Prostate gland (tissue), 2 donors: Measurements from ENCODE around the gene MCCC2.

Source experiments
- POLR2A ChIP-seq: fragments of 450-650 bp; IDR thresholded peaks from one replicate; pipeline ENCODE4 v1.6.1; 2016; ENCODE audit warnings: antibody characterized with exemption, mild to moderate bottlenecking
- POLR2AphosphoS5 ChIP-seq: sonication (generic); formaldehyde crosslinking; IDR thresholded peaks from one replicate; pipeline ENCODE4 v1.6.1; 2017; ENCODE audit warnings: antibody characterized with exemption
- TF ChIP-seq, protein P1 (sequence below), 4 experiments: fragments of 200-600 bp in 2 of 4; fragments of 450-650 bp in 2 of 4; sonication (generic) in 2 of 4; IDR thresholded peaks; 1 replicate in 3 of 4; 2 replicates in 1 of 4; pipeline ENCODE4 v1.5.1; 2016 to 2019; ENCODE audit warnings: antibody characterized with exemption in 4 of 4, mild to moderate bottlenecking in 2 of 4, moderate library complexity in 2 of 4

DNA sequence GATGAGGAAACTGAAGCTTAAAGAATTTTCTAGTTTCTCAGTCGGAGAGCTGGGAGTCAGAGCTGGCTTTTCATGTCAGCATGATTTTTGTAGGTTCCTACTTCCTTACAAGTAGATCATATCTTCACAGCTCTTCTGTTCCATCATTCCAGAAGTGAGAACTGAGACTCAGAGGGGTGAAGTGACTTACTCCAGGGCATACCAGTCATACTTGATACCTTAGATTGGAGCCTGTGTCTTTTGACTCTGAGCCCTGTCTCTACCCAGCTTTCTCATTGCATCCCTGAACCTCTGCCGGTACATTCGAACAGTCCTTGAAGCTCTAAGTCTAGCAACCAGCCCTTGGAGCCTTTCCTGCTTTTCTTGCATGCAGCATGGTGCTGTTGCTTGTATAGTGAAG lies 53.3 kb downstream of the MCCC2 start:
- TF ChIP-seq POLR2AphosphoS5: no peak
- TF ChIP-seq, protein P1, sequence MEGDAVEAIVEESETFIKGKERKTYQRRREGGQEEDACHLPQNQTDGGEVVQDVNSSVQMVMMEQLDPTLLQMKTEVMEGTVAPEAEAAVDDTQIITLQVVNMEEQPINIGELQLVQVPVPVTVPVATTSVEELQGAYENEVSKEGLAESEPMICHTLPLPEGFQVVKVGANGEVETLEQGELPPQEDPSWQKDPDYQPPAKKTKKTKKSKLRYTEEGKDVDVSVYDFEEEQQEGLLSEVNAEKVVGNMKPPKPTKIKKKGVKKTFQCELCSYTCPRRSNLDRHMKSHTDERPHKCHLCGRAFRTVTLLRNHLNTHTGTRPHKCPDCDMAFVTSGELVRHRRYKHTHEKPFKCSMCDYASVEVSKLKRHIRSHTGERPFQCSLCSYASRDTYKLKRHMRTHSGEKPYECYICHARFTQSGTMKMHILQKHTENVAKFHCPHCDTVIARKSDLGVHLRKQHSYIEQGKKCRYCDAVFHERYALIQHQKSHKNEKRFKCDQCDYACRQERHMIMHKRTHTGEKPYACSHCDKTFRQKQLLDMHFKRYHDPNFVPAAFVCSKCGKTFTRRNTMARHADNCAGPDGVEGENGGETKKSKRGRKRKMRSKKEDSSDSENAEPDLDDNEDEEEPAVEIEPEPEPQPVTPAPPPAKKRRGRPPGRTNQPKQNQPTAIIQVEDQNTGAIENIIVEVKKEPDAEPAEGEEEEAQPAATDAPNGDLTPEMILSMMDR (IDR thresholded peaks at IDR 0.05): no peak
- TF ChIP-seq POLR2A: no peak
